IMR-90 (cell line): Measurements from ENCODE around the gene HSPB7. TPM values are rescaled to one million over a fixed set of nuclear protein-coding genes. Genes with fewer than 3 reads are reported as not detected.

Experiments used
- ATAC-seq: fragments of 200-7000 bp; cut with Tn5 transposase; 2 replicates; pipeline ENCODE4 v1.9.1; 2020; ENCODE audit warnings: low read depth, mild to moderate bottlenecking, moderate library complexity
- BruUV-seq: library from RNA; stranded (reverse); fragments of 400-500 nt; replicated peaks from 2 replicates; lab custom pipeline; 2021; lab: Mats Ljungman, UMichigan
- CTCF ChIA-PET: fragments of 300-600 bp; formaldehyde crosslinking; extraction: SDS; loops from one replicate; lab custom pipeline; 2021; ENCODE audit warnings: antibody characterized with exemption; lab: Yijun Ruan, JAX
- POLR2A ChIA-PET: fragments of 300-600 bp; sonication (Branson Sonifier 250); formaldehyde crosslinking; loops from one replicate; lab custom pipeline; 2022; ENCODE audit warnings: antibody characterized with exemption; ENCODE audit not compliant: unreplicated experiment; lab: Charles Lee
- DNase-seq: peaks from one replicate; pipeline ENCODE4 v3.0.0; 2013
- H2AFZ ChIP-seq: replicated peaks from 2 replicates; pipeline ENCODE3; 2013; ENCODE audit warnings: low read length, mild to moderate bottlenecking; ENCODE audit not compliant: poor library complexity
- H2AK5ac ChIP-seq: 2 replicates; pipeline ENCODE4 v1.6.1; 2013; ENCODE audit warnings: low read depth, low read length, inconsistent platforms
- H2AK9ac ChIP-seq: replicated peaks from 2 replicates; pipeline ENCODE3; 2013; ENCODE audit warnings: mild to moderate bottlenecking, low read depth, low read length, moderate library complexity; ENCODE audit not compliant: poor library complexity
- H2BK120ac ChIP-seq: 2 replicates; pipeline ENCODE4 v1.6.1; 2013; ENCODE audit warnings: low read depth, low read length, inconsistent platforms
- H2BK15ac ChIP-seq: 3 replicates; pipeline ENCODE4 v1.6.1; 2013; ENCODE audit warnings: low read depth, low read length, inconsistent platforms
- H2BK20ac ChIP-seq: 2 replicates; pipeline ENCODE4 v1.6.1; 2013; ENCODE audit warnings: low read depth, mild to moderate bottlenecking, inconsistent platforms, low read length, moderate library complexity
- H2BK5ac ChIP-seq: 2 replicates; pipeline ENCODE4 v1.6.1; 2013; ENCODE audit warnings: mild to moderate bottlenecking, low read depth, low read length, inconsistent platforms; ENCODE audit not compliant: poor library complexity, severe bottlenecking
- H3K14ac ChIP-seq: replicated peaks from 2 replicates; pipeline ENCODE4 v1.6.1; 2013; ENCODE audit warnings: low read depth, low read length, inconsistent platforms
- H3K18ac ChIP-seq: 2 replicates; pipeline ENCODE4 v1.6.1; 2013; ENCODE audit warnings: low read depth, low read length, control low read depth
- H3K23ac ChIP-seq: 2 replicates; pipeline ENCODE4 v1.6.1; 2013; ENCODE audit warnings: low read depth, low read length, inconsistent platforms
- H3K27ac ChIP-seq: 2 replicates; pipeline ENCODE4 v1.5.1; 2013; ENCODE audit warnings: mild to moderate bottlenecking, control low read depth, low read length; ENCODE audit not compliant: insufficient read depth
- H3K27me3 ChIP-seq: 2 replicates; pipeline ENCODE4 v1.6.1; 2013; ENCODE audit warnings: low read length; ENCODE audit not compliant: control insufficient read depth, insufficient read depth
- H3K36me3 ChIP-seq: 2 replicates; pipeline ENCODE4 v1.6.1; 2013; ENCODE audit warnings: low read length, mixed read lengths; ENCODE audit not compliant: control insufficient read depth, insufficient read depth
- H3K4ac ChIP-seq: 2 replicates; pipeline ENCODE4 v1.6.1; 2013; ENCODE audit warnings: low read depth, low read length, inconsistent platforms
- H3K4me1 ChIP-seq: 2 replicates; pipeline ENCODE4 v1.6.1; 2013; ENCODE audit warnings: low read length, mixed read lengths; ENCODE audit not compliant: control insufficient read depth, insufficient read depth
- H3K4me2 ChIP-seq: 2 replicates; pipeline ENCODE4 v1.6.1; 2013; ENCODE audit warnings: low read depth, mild to moderate bottlenecking, control low read depth, low read length, moderate library complexity
- H3K4me3 ChIP-seq: 2 replicates; pipeline ENCODE4 v1.5.1; 2013; ENCODE audit warnings: low read depth, mild to moderate bottlenecking, control low read depth, low read length, moderate library complexity; ENCODE audit not compliant: insufficient read depth
- H3K56ac ChIP-seq: 2 replicates; pipeline ENCODE4 v1.6.1; 2013; ENCODE audit warnings: low read length, inconsistent platforms; ENCODE audit not compliant: insufficient read depth; ENCODE audit errors: extremely low read depth
- H3K79me1 ChIP-seq, 2 experiments: 2 replicates each; pipeline ENCODE4 v1.6.1; 2013; ENCODE audit warnings: low read length in 2 of 2, inconsistent platforms in 1 of 2, low read depth in 1 of 2
- H3K9ac ChIP-seq: 2 replicates; pipeline ENCODE4 v1.6.1; 2013; ENCODE audit warnings: low read depth, low read length, control low read depth
- H3K9me1 ChIP-seq: 2 replicates; pipeline ENCODE4 v1.6.1; 2013; ENCODE audit warnings: low read length, inconsistent platforms; ENCODE audit not compliant: insufficient read depth
- H3K9me3 ChIP-seq: 2 replicates; pipeline ENCODE4 v1.6.1; 2013; ENCODE audit warnings: low read length; ENCODE audit not compliant: control insufficient read depth, insufficient read depth
- H4K20me1 ChIP-seq: 2 replicates; pipeline ENCODE4 v1.6.1; 2013; ENCODE audit warnings: low read length, inconsistent platforms; ENCODE audit not compliant: insufficient read depth
- H4K5ac ChIP-seq: 2 replicates; pipeline ENCODE4 v1.6.1; 2013; ENCODE audit warnings: mild to moderate bottlenecking, low read depth, low read length, control low read depth
- H4K8ac ChIP-seq, 2 experiments: 2 replicates each; pipeline ENCODE4 v1.6.1; 2013; ENCODE audit warnings: low read depth in 2 of 2, low read length in 2 of 2, control low read depth in 1 of 2, inconsistent platforms in 1 of 2
- H4K91ac ChIP-seq: 2 replicates; pipeline ENCODE4 v1.6.1; 2013; ENCODE audit warnings: low read depth, low read length, inconsistent platforms; ENCODE audit not compliant: insufficient read depth
- BHLHE40 ChIP-seq: fragments of 150-350 bp; IDR thresholded peaks from 2 replicates; pipeline ENCODE4 v1.6.1; 2016; ENCODE audit warnings: mild to moderate bottlenecking, low read depth, low read length
- CHD1 ChIP-seq: IDR thresholded peaks from 2 replicates; pipeline ENCODE4 v1.6.1; 2012; ENCODE audit warnings: low read depth, low read length, improper control_type of control experiment
- MAFK ChIP-seq: IDR thresholded peaks from 2 replicates; pipeline ENCODE4 v1.6.1; 2012; ENCODE audit warnings: low read depth, low read length, improper control_type of control experiment
- POLR2A ChIP-seq: IDR thresholded peaks from 2 replicates; pipeline ENCODE4 v1.6.1; 2012; ENCODE audit warnings: mild to moderate bottlenecking, low read depth, low read length
- RCOR1 ChIP-seq: IDR thresholded peaks from 2 replicates; pipeline ENCODE4 v1.6.1; 2012; ENCODE audit warnings: mild to moderate bottlenecking, low read length, improper control_type of control experiment; ENCODE audit not compliant: insufficient replicate concordance
- WGBS, 2 experiments: methylation state at CpG; one replicate each; pipeline versions ENCODE4 v1.1.5 to v1.1.7; 2013; ENCODE audit warnings: missing lambda C conversion rate in 2 of 2; ENCODE audit not compliant: insufficient read length in 1 of 2; ENCODE audit errors: extremely low coverage in 2 of 2; 5-methylcytosine and 5-hydroxymethylcytosine counted together
- dilution Hi-C: fragments of 300-500 bp; cut with HindIII; formaldehyde crosslinking; loops from one replicate; pipeline ENCODE4 v1.14.3; 2018; ENCODE audit warnings: low sequenced_read_pairs; ENCODE audit not compliant: unreplicated experiment
- in situ Hi-C: fragments of 300-500 bp; cut with MboI; formaldehyde crosslinking; loops from 3 replicates; pipeline ENCODE4 v1.14.3; 2019; ENCODE audit warnings: low sequenced_read_pairs, inconsistent platforms, mixed read lengths
- intact Hi-C: fragments of 100-400 bp; cut with micrococcal nuclease; formaldehyde crosslinking; loops from 2 replicates; pipeline ENCODE4 v1.10.0; 2022
- polyA plus RNA-seq, 3 experiments: library from polyadenylated mRNA; depleted of rRNA; stranded (reverse); fragments of >200 nt; gene quantifications; 2 replicates each; pipeline ENCODE4 v1.2.3, GENCODE V29; 2012; ENCODE audit warnings: low replicate concordance in 1 of 3
- total RNA-seq: library from RNA; depleted of rRNA; stranded (reverse); fragments of >200 nt; gene quantifications from 2 replicates; pipeline ENCODE4 v1.2.3, GENCODE V29; 2012
- TF ChIP-seq, protein P1 (sequence below): conservative IDR thresholded peaks from 2 replicates; pipeline ENCODE4 v1.5.1; 2012; ENCODE audit warnings: mild to moderate bottlenecking, low read depth, low read length, improper control_type of control experiment
- TF ChIP-seq, protein P2 (sequence below): fragments of 150-350 bp; IDR thresholded peaks from 2 replicates; pipeline ENCODE4 v1.6.1; 2017; ENCODE audit warnings: mild to moderate bottlenecking, antibody characterized with exemption, low read length, low read depth

The HSPB7 gene
- total and polyA plus RNA-seq, 2 of the 4 experiments (the other 2 are of a cell fraction): 0.54 to 3.0 TPM

DNA sequence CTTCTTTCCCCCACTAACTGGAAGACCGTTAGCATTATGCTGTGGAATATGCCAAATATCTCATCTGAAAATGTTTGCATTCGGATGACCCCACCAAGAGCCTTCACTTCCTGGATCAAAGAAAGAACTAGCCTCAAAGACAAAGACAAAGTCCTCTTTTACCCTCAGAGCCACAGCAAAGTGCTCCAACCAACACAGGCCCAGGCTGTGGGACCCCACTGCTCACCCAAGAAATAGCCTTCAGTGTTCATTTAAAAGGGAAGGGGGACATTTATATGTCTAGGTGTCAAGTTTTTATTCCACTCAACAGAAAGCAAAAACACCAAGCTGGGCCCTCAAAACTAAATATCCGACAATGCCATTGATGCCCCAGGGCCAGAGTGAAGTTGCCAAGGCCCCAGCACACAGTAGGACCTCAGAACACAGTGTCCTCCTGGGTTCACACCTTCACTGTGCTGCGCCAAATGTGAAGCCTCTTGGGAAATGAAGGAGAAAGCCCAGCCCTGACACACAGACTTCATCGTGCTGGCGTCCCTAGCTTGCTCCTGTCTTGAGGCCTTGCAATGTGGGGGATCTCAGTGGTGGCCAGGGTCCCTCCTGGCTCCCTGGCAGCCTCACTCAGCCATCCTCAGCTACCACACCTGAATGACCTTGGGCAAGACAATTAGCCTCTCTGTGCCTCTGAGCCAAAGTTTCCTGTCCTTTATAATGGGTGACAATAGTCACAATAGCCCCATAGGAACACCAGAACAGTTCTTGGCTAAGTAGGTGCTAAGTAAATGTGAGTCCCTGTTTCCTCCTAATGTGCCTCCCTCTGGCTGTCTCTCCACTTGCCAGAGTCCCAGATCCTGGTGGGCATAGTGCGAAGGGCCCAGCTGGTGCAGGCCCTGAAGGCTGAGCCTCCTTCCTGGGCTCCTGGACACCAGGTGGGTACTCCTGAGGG, 37.0 kb upstream of the HSPB7 start:
- H2BK15ac ChIP-seq: no peak overlapping the region
- POLR2A ChIA-PET: no interaction called here
- no peak overlapping the region for H3K14ac ChIP-seq
- no peak overlapping the region for H2AK9ac ChIP-seq
- no peak overlapping the region for H2BK5ac ChIP-seq
- H2AK5ac ChIP-seq: no peak overlapping the region
- no peak overlapping the region for H3K9ac ChIP-seq
- no peaks in the 10 kb centered on the region for H3K9me1 ChIP-seq
- no peak overlapping the region for H3K18ac ChIP-seq
- no CpG with 5 or more reads among the region's 7 CpGs for WGBS, 2 experiments
- H3K36me3 ChIP-seq: no peaks in the 10 kb centered on the region
- no peak overlapping the region for H3K4ac ChIP-seq
- TF ChIP-seq MAFK (no peak), POLR2A (no peak), RCOR1 (no peak), BHLHE40 (no peak), CHD1 (no peak)
- TF ChIP-seq, protein P1, sequence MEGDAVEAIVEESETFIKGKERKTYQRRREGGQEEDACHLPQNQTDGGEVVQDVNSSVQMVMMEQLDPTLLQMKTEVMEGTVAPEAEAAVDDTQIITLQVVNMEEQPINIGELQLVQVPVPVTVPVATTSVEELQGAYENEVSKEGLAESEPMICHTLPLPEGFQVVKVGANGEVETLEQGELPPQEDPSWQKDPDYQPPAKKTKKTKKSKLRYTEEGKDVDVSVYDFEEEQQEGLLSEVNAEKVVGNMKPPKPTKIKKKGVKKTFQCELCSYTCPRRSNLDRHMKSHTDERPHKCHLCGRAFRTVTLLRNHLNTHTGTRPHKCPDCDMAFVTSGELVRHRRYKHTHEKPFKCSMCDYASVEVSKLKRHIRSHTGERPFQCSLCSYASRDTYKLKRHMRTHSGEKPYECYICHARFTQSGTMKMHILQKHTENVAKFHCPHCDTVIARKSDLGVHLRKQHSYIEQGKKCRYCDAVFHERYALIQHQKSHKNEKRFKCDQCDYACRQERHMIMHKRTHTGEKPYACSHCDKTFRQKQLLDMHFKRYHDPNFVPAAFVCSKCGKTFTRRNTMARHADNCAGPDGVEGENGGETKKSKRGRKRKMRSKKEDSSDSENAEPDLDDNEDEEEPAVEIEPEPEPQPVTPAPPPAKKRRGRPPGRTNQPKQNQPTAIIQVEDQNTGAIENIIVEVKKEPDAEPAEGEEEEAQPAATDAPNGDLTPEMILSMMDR: no peak
- TF ChIP-seq, protein P2, sequence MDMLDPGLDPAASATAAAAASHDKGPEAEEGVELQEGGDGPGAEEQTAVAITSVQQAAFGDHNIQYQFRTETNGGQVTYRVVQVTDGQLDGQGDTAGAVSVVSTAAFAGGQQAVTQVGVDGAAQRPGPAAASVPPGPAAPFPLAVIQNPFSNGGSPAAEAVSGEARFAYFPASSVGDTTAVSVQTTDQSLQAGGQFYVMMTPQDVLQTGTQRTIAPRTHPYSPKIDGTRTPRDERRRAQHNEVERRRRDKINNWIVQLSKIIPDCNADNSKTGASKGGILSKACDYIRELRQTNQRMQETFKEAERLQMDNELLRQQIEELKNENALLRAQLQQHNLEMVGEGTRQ: no peak
- H3K4me3 ChIP-seq: no peak overlapping the region
- CTCF ChIA-PET: interaction anchor here (0.6 to 1.7 kb wide), 2 partner anchors 10 to 455 kb away, joined by 4 read pairs; no protein-coding TSS in a partner anchor
- intact Hi-C loops: no loop called here
- no peak overlapping the region for H4K8ac ChIP-seq
- H3K4me2 ChIP-seq: no peak overlapping the region
- ATAC-seq (no peak), DNase-seq (no peak)
- H3K56ac ChIP-seq: no peak overlapping the region
- H2BK20ac ChIP-seq: no peak overlapping the region
- no peaks in the 10 kb centered on the region for H4K20me1 ChIP-seq
- H2BK120ac ChIP-seq: no peak overlapping the region
- H3K79me1 ChIP-seq: no peaks in the 10 kb centered on the region
- H3K27me3 ChIP-seq: peaks cover 19% of the 10 kb centered on the region
- H3K9me3 ChIP-seq: no peaks in the 10 kb centered on the region
- H2AFZ ChIP-seq: peak overlapping the region; percentile 58
- H3K23ac ChIP-seq: no peak overlapping the region
- no peak overlapping the region for H4K91ac ChIP-seq
- no peak overlapping the region for H4K5ac ChIP-seq
- H3K27ac ChIP-seq: no peak overlapping the region
- no peaks in the 10 kb centered on the region for H3K4me1 ChIP-seq
- BruUV-seq: no TSS peak
- dilution Hi-C loops: no loop called here
- in situ Hi-C loops: no loop called here
